GM18951 (cell line): ENCODE data around the gene SVOPL.

Experiments
- POLR2A ChIP-seq: IDR thresholded peaks from 4 replicates; pipeline ENCODE4 v1.6.1; 2011; ENCODE audit warnings: mild to moderate bottlenecking; ENCODE audit not compliant: insufficient read length, insufficient read depth; ENCODE audit errors: extremely low read depth
- in situ Hi-C: fragments of 300-500 bp; cut with MboI; formaldehyde crosslinking; loops from one replicate; pipeline ENCODE4 v1.12.0; 2022; ENCODE audit warnings: low sequenced_read_pairs, mixed read lengths, inconsistent platforms; ENCODE audit not compliant: unreplicated experiment

SVOPL gene

GRCh38 chr7:138545123-138545522 lies 156.0 kb downstream of the SVOPL start:
- no peak for TF ChIP-seq POLR2A
- in situ Hi-C loops, result no loop called here
